ENCODE measurements around the gene CFAP77. TPM values are rescaled to one million over a fixed set of nuclear protein-coding genes. Genes with fewer than 3 reads are reported as not detected.

CFAP77 gene
- polyA plus RNA-seq, 1 of the 3 experiments (the other 2 are of a cell fraction) = 1.1 TPM

DNA sequence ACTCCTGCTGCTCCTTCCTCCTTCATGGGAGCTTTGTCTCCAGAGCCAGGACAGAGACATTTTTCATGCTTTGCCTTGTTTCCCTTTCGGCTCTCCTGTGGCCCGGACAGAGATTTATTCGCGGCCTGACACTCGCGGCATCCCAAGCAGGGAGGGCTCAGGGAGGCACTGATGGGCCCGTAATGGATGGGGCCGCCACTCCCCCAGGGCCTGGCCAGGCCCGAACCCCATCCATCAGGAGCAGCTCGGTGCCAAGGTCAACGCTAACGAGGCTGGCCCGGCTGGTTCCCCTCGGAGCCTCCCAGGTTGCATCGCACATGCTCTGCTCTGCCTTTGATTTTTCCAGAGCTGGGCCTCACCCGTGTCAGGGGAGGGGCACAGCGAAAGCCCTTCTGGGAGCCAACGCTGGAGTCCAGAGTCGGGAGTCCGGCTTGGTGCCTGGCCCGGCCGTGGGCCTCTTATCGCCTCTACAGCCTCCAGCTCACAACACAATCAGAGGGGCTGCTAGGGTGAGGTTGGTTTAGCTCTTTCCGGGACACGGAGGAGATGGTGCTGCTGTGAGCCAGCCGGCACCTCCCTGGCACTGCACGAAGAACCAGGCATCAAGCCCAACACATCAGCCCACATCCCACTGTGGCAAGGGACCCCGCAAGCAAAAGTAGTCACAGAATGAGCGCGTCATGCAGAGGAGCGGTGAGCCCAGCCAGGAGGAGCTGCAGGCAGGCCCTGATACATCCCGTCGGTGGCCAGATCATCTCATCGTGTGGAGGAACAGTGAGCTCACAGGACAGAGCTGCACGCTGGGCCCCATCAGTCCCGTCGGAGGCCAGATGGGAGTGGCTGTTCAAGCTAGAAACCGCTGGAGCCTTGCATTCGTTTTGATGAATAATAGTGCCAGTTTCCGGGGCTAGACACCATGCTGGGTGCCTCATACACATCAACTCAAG, 100.2 kb downstream of the CFAP77 start:
- WGBS (ENCODE audit: low lambda C conversion rate) = 76% methylated on average over 27 of the region's 40 CpGs
- TF ChIP-seq RCOR1 (IDR thresholded peaks at IDR 0.05; ENCODE audit: low read length) (no peak), RXRA (IDR thresholded peaks at IDR 0.05; ENCODE audit: borderline replicate concordance, low read depth) (no peak), ELF1 (IDR thresholded peaks at IDR 0.05) (no peak), RAD21 (IDR thresholded peaks at IDR 0.05; ENCODE audit: low read length) (no peak), SMC3 (IDR thresholded peaks at IDR 0.05; ENCODE audit: low read depth, low read length) (no peak), FOXM1 (IDR thresholded peaks at IDR 0.05; ENCODE audit: low read depth) (no peak), MEF2A (IDR thresholded peaks at IDR 0.05; ENCODE audit: borderline replicate concordance, low read depth) (no peak), EZH2phosphoT487 (IDR thresholded peaks at IDR 0.05; ENCODE audit: borderline replicate concordance, low read depth) (no peak), CHD2 (IDR thresholded peaks at IDR 0.05; ENCODE audit: low read length, partially characterized antibody) (no peak), JUND (IDR thresholded peaks at IDR 0.05) (no peak), EP300 (IDR thresholded peaks at IDR 0.05; ENCODE audit: borderline replicate concordance in 1 of 2, low read depth in 1 of 2, low read length in 1 of 2) (no peak), RFX5 (IDR thresholded peaks at IDR 0.05; ENCODE audit: low read length) (no peak), FOSL2 (IDR thresholded peaks at IDR 0.05; ENCODE audit: borderline replicate concordance, low read depth) (no peak)
- TF ChIP-seq, protein P1, sequence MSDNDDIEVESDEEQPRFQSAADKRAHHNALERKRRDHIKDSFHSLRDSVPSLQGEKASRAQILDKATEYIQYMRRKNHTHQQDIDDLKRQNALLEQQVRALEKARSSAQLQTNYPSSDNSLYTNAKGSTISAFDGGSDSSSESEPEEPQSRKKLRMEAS (IDR thresholded peaks at IDR 0.05; ENCODE audit: low read depth) = no peak
- Histone ChIP-seq H3K9ac (no peak overlapping the region), H3K4me2 (no peak overlapping the region), H2AFZ (ENCODE audit: low read depth) (no peak overlapping the region), H3K9me3 (no peaks in the 10 kb centered on the region), H3K36me3 (replicated peaks in 1 of 2; ENCODE audit: control insufficient read depth in 1 of 2, insufficient read depth in 2 of 2, low read length in 1 of 2) (no peaks in the 10 kb centered on the region), H3K9me2 (no peaks in the 10 kb centered on the region), H3K4me1 (ENCODE audit: control insufficient read depth in 1 of 2, insufficient read depth in 2 of 2, low read depth in 1 of 2, low read length in 1 of 2) (peaks cover 0 to 38% of the 10 kb centered on the region in 2 experiments; a peak in 2 of 4 replicates), H3F3A (replicated peaks; ENCODE audit: insufficient read depth) (no peaks in the 10 kb centered on the region), H4K20me1 (ENCODE audit: insufficient read depth) (no peaks in the 10 kb centered on the region), H3K79me2 (ENCODE audit: insufficient read depth) (no peaks in the 10 kb centered on the region), H3K27me3 (ENCODE audit: insufficient read depth) (no peaks in the 10 kb centered on the region), H3K4me3 (ENCODE audit: low read depth in 2 of 2, low read length in 1 of 2) (no peak overlapping the region), H3K27ac (ENCODE audit: low read depth in 2 of 2, low read length in 1 of 2) (no peak overlapping the region)
- DNase-seq = no peak
- ChIA-PET CTCF (interaction anchor here (1.0 to 9.2 kb wide), 4 partner anchors 10 to 97 kb away, joined by 3 to 72 read pairs (median 32); partner anchors contain the start of gene CFAP77), POLR2A (no interaction called here)

DNA sequence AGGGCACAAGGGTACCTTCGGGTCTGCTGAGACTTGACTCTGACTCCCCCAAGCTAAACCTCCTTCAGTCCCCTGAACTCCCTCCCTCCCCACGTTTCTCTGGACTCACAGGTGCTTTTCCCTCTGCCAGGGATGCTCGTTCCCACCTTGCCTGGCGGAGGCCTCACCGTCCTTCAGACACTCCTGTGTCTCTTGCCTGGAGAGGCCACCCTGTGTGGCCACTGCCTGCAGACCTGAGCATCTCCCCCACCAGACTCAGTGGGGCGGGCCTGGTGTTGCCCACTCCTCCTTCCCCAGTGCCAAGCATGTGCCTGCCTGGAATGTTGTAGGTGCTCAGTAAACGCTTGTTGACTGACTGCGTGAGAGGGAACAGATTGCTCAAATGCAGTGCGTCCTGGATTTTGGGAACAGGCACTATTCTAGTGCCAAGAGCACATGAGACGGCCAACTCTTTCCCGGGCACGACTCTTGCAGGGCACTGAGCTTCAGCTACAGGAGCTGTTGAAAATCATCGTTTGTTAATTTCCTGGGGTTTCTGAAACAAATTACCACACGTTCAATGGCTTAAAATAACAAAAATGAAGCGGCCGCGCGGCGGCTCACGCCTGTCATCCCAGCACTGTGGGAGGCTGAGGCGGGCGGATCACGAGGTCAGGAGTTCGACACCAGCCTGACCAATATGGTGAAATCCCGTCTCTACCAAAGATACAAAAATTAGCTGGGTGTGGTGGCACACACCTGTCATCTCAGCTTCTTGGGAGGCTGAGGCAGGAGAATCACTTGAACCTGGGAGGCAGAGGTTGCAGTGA, 101.4 kb downstream of the CFAP77 start:
- Histone ChIP-seq H3K4me3 (ENCODE audit: low read depth in 2 of 2, low read length in 1 of 2) (no peak overlapping the region), H3K27me3 (ENCODE audit: insufficient read depth) (no peaks in the 10 kb centered on the region), H3K9me2 (no peaks in the 10 kb centered on the region), H3K79me2 (ENCODE audit: insufficient read depth) (no peaks in the 10 kb centered on the region), H3K36me3 (replicated peaks in 1 of 2; ENCODE audit: control insufficient read depth in 1 of 2, insufficient read depth in 2 of 2, low read length in 1 of 2) (no peaks in the 10 kb centered on the region), H3K27ac (ENCODE audit: low read depth in 2 of 2, low read length in 1 of 2) (no peak overlapping the region), H3K4me1 (ENCODE audit: control insufficient read depth in 1 of 2, insufficient read depth in 2 of 2, low read depth in 1 of 2, low read length in 1 of 2) (peaks cover 0 to 26% of the 10 kb centered on the region in 2 experiments; a peak in 2 of 4 replicates), H4K20me1 (ENCODE audit: insufficient read depth) (no peaks in the 10 kb centered on the region), H3K9ac (no peak overlapping the region), H3K9me3 (no peaks in the 10 kb centered on the region), H2AFZ (ENCODE audit: low read depth) (no peak overlapping the region), H3K4me2 (no peak overlapping the region), H3F3A (replicated peaks; ENCODE audit: insufficient read depth) (no peaks in the 10 kb centered on the region)
- DNase-seq = no peak
- WGBS (ENCODE audit: low lambda C conversion rate) = 74% methylated on average over 25 of the region's 25 CpGs
- ChIA-PET CTCF (interaction anchor here (0.8 to 9.2 kb wide), 4 partner anchors 11 to 63 kb away, joined by 3 to 60 read pairs (median 4); no protein-coding TSS in a partner anchor), POLR2A (interaction anchor here (0.5 kb wide), 1 partner anchor 613 kb away, joined by 4 read pairs; no protein-coding TSS in a partner anchor)
- no peak for TF ChIP-seq EZH2phosphoT487 (IDR thresholded peaks at IDR 0.05; ENCODE audit: borderline replicate concordance, low read depth)
